ENCODE measurements around the gene SLCO3A1. TPM values are rescaled to one million over a fixed set of nuclear protein-coding genes. Genes with fewer than 3 reads are reported as not detected.

Gene SLCO3A1
- total and polyA plus RNA-seq, 12 donors: 1.8 to 26.6 (median 17.2) TPM

DNA sequence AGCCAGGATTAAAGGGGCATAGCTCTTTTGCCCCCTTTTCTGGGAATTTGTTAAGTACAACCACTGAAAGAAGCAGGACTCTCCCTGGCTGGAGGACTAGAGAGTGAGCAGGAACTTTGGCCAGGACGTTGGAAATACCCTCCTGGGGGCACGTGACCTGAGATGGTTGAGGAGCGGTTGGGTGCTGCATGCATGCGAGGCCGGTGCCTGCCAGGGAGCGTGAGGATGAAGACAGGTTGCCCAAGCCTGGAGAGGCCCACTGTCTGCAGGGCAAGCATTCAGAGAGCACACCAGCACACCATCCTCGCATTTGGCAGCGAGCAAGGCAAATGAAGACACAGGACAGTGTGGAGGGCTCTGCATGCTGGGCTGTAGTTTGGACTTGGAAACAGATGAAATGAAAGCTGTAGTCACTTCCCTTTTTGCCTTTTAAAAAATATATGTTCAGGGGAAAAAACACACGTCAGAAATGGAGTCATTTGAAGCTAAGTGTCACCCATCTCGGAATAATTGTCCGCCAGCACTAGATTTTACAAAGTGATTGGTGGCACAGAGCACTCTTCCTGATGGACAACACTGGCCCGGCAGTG lies 217.6 kb downstream of the SLCO3A1 start:
- H3K27me3 ChIP-seq: no peaks in the 10 kb centered on the region
- 65 to 74% (median 69%) methylated on average over 12 of the region's 12 CpGs for WGBS, 4 donors
- no peaks in the 10 kb centered on the region for H3K36me3 ChIP-seq (replicated peaks in 1 of 2)
- DNase-seq: no peak
- intact Hi-C loops (cut with DNase I): loop anchor here (10.0 kb wide), 2 partner anchors 126 to 766 kb away; no protein-coding TSS in a partner anchor
- peaks cover 4 to 16% of the 10 kb centered on the region in 2 donors for H3K4me1 ChIP-seq (replicated peaks in 1 of 2)
- TF ChIP-seq, protein P1, sequence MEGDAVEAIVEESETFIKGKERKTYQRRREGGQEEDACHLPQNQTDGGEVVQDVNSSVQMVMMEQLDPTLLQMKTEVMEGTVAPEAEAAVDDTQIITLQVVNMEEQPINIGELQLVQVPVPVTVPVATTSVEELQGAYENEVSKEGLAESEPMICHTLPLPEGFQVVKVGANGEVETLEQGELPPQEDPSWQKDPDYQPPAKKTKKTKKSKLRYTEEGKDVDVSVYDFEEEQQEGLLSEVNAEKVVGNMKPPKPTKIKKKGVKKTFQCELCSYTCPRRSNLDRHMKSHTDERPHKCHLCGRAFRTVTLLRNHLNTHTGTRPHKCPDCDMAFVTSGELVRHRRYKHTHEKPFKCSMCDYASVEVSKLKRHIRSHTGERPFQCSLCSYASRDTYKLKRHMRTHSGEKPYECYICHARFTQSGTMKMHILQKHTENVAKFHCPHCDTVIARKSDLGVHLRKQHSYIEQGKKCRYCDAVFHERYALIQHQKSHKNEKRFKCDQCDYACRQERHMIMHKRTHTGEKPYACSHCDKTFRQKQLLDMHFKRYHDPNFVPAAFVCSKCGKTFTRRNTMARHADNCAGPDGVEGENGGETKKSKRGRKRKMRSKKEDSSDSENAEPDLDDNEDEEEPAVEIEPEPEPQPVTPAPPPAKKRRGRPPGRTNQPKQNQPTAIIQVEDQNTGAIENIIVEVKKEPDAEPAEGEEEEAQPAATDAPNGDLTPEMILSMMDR (IDR thresholded peaks at IDR 0.05): no peak
- TF ChIP-seq POLR2A (IDR thresholded peaks at IDR 0.05): no peak
- H3K9me3 ChIP-seq (replicated peaks in 1 of 3): no peaks in the 10 kb centered on the region
- H3K27ac ChIP-seq: no peak overlapping the region
- no peak overlapping the region for H3K4me3 ChIP-seq

DNA sequence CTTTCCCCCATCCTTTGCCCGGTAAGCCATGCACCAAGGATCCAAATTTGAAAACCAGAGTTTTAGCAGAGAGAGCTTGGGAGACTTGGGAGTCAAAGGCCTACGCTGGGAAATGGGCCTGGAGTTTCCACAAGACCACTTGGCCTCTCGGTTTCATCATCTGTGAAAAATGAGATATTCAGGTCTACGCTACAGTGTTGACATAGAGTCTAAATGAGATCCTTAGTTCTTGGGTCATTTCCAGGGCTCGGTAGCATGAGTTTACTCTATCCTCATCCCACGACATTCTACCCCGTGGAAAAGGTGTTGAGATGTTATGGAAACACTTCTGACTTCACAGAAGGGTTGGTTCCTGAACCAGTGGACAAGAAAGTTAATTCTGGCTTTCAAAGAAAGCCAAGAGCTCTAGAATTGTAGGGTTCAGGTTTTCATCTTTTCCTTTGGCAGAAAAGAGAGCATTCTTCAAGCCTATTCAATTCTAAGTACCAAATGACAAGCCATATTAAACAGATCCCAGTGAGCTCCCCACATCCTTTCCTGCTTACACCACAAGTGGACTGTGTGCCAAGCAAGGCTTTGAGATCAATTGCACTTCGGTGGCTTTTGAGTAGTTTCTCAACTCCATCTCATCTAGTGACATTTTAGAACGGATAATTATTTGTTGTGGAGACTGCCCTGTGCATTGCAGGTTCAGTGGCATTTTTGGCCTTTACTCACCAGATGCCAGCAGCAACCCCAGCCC lies 219.7 kb downstream of the SLCO3A1 start:
- intact Hi-C loops (cut with DNase I): loop anchor here (10.0 kb wide), 2 partner anchors 128 to 768 kb away; no protein-coding TSS in a partner anchor
- peaks cover 4 to 16% of the 10 kb centered on the region in 2 donors for H3K4me1 ChIP-seq (replicated peaks in 1 of 2)
- no peaks in the 10 kb centered on the region for H3K9me3 ChIP-seq (replicated peaks in 1 of 3)
- TF ChIP-seq POLR2A (IDR thresholded peaks at IDR 0.05): no peak
- TF ChIP-seq, protein P1 (IDR thresholded peaks at IDR 0.05): no peak
- no peak overlapping the region for H3K4me3 ChIP-seq
- H3K36me3 ChIP-seq (replicated peaks in 1 of 2): no peaks in the 10 kb centered on the region
- H3K27me3 ChIP-seq: no peaks in the 10 kb centered on the region
- no peak overlapping the region for H3K27ac ChIP-seq
- WGBS, 4 donors: 90 to 91% (median 90%) methylated on average over 9 of the region's 9 CpGs
- no peak for DNase-seq

DNA sequence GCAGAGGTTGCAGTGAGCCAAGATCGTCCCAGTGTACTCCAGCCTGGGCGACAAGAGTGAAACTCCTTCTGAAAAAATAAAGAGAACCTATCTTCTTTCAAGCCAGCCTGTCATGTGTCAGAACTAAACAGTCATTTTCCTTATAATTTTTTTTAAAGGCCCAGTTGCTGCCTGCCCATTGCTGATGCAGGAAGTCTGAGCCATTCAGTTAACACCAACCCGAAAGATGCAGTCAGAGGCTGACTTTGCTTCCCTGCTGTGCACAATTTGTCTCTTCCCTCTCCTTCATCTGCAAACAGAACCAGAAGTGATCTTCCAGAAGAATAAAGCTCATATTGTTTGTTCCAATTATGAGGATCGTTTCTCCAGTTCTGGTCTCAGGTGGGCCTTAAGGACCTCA lies 220.6 kb downstream of the SLCO3A1 start:
- DNase-seq: no peak
- no peak overlapping the region for H3K4me3 ChIP-seq
- H3K27me3 ChIP-seq: no peaks in the 10 kb centered on the region
- H3K36me3 ChIP-seq (replicated peaks in 1 of 2): no peaks in the 10 kb centered on the region
- TF ChIP-seq POLR2A (IDR thresholded peaks at IDR 0.05): no peak
- TF ChIP-seq, protein P1 (IDR thresholded peaks at IDR 0.05): no peak
- 76 to 87% (median 85%) methylated on average over 4 of the region's 4 CpGs for WGBS, 4 donors
- peaks cover 4 to 15% of the 10 kb centered on the region in 2 donors for H3K4me1 ChIP-seq (replicated peaks in 1 of 2)
- no peak overlapping the region for H3K27ac ChIP-seq
- intact Hi-C loops (cut with DNase I): loop anchor here (10.0 kb wide), 2 partner anchors 129 to 769 kb away; no protein-coding TSS in a partner anchor
- H3K9me3 ChIP-seq (replicated peaks in 1 of 3): no peaks in the 10 kb centered on the region

DNA sequence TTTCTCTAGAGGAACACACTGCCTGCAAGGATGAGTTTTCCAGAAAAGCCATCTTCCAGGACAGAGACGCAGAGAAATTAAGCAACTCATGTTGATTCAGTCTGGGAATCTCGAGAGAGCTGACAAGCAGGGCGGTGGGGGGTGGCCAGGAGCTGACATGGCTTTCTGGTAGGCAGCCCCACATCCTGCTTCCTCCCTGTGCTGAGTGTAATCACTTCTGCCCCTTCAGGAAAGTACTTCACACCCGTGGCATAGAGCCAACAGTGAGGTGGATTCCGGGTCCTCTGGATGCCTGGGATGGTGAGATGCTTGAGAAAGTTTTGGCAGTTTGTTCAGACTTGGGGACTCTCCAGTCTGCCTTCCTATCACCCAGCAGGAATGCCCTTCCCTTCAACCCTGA lies 221.1 kb downstream of the SLCO3A1 start:
- no peak overlapping the region for H3K27ac ChIP-seq
- no peaks in the 10 kb centered on the region for H3K27me3 ChIP-seq
- H3K36me3 ChIP-seq (replicated peaks in 1 of 2): no peaks in the 10 kb centered on the region
- 36 to 66% (median 54%) methylated on average over 3 to 5 of the region's 5 CpGs for WGBS, 4 donors
- peaks cover 0 to 11% of the 10 kb centered on the region in 2 donors for H3K4me1 ChIP-seq (replicated peaks in 1 of 2)
- H3K4me3 ChIP-seq: no peak overlapping the region
- peak in 5 of 7 donors; percentile 20 to 43 (median 39) for DNase-seq
- intact Hi-C loops (cut with DNase I): loop anchor here (5.0 to 10.0 kb wide), 4 partner anchors 130 to 770 kb away; partner anchors contain the start of gene SLCO3A1 (in 1 of the 2)
- no peaks in the 10 kb centered on the region for H3K9me3 ChIP-seq (replicated peaks in 1 of 3)
- TF ChIP-seq POLR2A (IDR thresholded peaks at IDR 0.05): no peak
- TF ChIP-seq, protein P1 (IDR thresholded peaks at IDR 0.05): no peak

Data from adrenal gland (tissue), 12 donors.